ENCODE measurements around the gene PREX1.

The PREX1 gene

GRCh38 chr20:48651960-48652359, 175.8 kb downstream of the PREX1 start:
- no peak for DNase-seq

DNA sequence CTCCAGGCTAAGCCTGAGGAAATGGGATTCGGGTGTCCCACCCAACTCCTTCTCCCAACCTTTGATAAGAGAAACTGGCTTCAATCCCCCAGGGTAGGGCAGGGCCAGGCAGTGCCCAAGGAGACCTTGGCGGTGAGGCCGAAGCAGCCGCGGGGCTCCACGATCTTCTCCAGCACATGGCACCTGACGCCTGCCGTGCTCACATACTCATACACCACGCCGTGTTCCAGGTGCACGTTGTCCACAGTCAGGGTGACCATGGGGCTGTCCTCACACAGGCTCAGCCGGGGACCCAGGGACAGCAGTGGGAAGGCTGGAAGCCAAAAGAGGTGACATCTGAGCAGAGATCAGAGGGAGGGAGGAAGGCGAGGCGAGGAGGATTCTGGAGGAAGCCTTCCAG, 176.5 kb downstream of the PREX1 start:
- DNase-seq: no peak

DNA sequence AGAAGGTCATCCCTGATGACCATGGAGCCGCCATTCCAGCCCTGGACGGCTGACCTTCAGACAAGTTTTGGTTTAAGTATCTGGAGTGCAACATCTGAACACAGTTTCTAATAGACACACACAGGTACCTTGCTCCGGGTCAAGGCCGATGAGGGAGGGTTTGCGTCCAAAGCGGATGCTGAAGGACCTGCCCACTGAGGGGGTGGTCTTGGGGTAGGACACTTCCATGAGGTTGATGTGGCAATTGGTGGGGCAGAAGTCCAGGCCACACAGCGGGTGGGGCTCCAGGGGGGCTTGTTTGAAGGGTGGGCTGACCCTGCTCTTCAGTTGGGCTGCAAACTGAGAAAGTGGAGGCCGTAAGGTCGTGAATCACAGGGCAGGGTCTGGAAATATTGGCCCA, 177.9 kb downstream of the PREX1 start:
- DNase-seq: no peak

GRCh38 chr20:48649104-48649626, 178.6 kb downstream of the PREX1 start:
- no peak for DNase-seq

DNA sequence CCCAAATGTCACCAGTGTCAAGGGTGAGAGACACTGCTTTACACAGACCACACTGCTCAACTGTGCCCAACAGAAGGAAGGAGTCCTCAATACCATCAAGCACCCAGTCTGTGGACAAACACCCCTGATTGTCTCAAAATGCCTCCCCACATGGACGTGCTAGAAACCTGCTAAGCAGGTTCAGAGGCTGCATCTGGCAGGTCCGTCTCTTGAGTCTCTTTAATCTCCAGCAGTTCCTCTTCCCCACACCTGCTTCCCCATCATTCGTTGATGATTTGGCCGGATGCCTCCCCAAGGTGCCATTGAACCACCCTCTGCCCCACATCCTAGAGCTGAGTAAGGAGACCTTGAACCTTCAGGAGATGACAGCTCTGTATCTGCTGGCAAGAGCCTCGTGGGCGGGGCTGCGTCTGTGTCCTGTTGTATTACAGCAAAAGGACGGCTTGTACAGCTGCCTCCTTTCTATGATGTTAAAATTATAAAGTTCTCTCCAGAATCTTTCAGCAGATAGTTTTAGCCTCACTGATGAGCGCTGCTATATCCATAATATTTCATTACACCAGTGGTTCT, 179.2 kb downstream of the PREX1 start:
- no peak for DNase-seq

DNA sequence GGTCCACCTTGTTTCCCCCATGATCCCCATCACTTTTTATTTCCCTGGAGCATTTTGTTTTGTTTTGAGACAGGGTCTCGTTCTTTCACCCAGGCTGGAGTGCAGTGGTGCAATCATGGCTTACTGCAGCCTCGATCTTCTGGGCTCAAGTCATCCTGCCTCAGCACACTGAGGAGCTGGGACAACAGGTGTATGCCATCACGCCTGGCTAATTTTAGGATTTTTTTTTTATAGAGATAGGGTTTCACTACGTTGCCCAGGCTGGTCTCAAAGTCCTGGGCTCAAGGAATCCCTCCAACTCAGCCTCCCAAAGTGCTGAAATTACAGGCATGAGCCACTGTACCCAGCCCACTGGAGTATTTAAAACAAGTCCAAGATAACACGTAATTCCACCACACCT, 179.9 kb downstream of the PREX1 start:
- DNase-seq: no peak

- no peak for DNase-seq
Observed at GRCh38 chr20:48645666-48646065, 182.1 kb downstream of the PREX1 start.

DNA sequence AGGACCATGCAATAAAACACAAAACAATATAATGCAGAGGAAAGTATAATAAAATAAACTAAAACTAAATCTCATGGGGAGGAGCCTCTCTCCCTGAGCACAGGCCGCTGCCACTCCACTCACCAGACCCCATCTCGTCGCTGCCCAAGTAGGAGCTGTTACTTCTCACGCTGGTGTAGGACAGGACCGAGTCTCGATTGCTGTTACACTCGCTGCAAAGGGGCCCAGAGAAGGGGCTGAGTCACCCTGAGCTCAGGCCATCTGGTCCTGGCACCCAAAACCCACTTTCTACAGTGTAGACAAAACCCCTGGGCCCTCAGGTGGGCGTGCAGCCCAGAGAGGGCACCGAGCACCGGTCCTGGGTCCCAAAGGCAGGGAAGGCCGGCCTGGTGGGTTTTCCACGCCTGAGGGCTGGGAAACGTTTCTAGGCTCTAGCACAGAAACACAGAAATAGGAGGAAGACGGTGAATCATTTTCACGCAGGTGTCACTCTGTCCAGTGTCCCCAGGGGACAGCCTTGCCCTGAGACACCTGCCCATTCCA, 183.4 kb downstream of the PREX1 start:
- no peak for DNase-seq

- no peak for DNase-seq
Observed at GRCh38 chr20:48642105-48642880, 185.5 kb downstream of the PREX1 start.

- no peak for DNase-seq
Observed at GRCh38 chr20:48640871-48641270, 186.9 kb downstream of the PREX1 start.

DNA sequence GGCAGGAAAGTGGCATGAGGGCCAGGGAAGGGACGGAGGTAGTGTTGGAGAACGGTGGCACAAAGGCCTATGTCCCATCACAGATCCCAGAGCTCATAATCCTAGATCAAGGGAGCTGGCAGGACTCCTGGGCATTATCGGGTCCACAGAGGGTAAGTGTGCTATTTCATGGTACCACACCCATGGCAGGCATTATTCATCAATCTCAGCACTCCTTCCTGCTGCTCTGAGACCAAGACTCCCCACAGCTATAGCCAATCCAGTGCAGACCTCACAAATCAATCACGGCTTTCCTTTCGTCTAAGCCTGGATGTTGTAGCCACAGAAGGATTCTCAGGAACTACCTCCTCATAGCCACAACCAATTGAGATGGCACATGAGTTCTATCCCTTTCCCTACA, 187.9 kb downstream of the PREX1 start:
- DNase-seq: no peak

- DNase-seq: peak; percentile 5
Observed at GRCh38 chr20:48638546-48638945, 189.3 kb downstream of the PREX1 start.

DNA sequence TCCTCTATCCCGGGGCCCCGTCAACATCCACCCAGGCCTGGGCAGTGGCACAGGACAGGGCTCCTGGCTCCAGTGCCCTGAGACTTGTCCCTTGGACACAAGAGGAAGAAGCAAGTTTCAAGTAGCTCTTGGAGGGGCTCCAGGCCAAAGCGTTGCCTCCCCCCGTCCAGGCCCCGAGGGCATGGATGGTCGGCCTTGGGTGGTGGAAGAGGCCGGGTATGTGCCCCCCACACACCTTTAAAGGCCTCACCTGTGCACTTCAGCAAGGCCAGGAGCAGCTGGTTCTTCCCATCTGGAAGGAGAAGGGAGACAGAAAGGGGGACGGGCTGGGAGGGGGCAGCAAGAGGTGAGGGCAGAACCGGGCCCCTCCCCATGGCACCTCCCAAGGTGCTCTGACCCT, 190.3 kb downstream of the PREX1 start:
- no peak for DNase-seq

DNA sequence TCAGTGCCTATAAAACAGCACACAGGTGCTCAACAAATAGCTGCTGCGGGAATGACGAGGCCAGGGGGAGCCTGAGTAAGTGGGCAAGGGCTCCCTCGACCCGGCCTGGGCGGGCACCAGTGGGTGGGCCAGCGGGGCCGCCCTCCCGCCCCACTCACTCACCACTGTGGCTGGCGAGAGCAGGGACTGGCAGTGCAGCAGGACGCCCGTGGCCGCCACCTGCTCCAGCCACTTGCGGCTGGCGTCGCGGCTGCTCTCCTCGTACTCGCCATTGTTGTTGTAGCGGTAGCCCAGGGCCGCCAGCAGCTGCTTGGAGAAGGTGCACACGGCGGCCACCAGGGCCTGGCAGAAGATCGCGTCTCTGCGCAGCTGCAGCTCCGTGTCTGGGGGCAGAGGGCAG, 191.5 kb downstream of the PREX1 start:
- no peak for DNase-seq

GRCh38 chr20:48635791-48636267, 192.0 kb downstream of the PREX1 start:
- DNase-seq: peak; percentile 51

DNA sequence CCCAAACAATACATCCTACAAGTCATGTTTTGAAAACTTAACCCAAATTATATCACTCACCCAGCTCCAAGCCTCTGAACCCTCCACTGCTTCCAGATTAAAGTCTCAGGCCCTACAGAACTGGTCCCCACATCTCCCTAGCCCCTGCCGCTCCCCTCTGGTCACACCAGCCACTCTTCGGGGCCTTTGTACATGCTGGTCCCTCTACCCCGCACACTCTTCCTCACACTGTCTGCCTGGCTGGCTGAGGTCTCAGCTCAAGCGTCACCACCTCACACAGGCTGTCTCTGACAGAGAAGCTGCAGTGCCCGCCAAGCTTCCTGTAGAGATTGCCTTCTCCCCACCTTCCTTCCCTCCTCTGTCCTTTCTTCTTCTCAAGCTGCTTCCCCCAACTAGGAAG, 192.4 kb downstream of the PREX1 start:
- DNase-seq: no peak

- DNase-seq: no peak
Observed at GRCh38 chr20:48634641-48635040, 193.2 kb downstream of the PREX1 start.

- DNase-seq: no peak
Observed at GRCh38 chr20:48633620-48634257, 194.1 kb downstream of the PREX1 start.

- no peak for DNase-seq
Observed at GRCh38 chr20:48632825-48633619, 194.8 kb downstream of the PREX1 start.

DNA sequence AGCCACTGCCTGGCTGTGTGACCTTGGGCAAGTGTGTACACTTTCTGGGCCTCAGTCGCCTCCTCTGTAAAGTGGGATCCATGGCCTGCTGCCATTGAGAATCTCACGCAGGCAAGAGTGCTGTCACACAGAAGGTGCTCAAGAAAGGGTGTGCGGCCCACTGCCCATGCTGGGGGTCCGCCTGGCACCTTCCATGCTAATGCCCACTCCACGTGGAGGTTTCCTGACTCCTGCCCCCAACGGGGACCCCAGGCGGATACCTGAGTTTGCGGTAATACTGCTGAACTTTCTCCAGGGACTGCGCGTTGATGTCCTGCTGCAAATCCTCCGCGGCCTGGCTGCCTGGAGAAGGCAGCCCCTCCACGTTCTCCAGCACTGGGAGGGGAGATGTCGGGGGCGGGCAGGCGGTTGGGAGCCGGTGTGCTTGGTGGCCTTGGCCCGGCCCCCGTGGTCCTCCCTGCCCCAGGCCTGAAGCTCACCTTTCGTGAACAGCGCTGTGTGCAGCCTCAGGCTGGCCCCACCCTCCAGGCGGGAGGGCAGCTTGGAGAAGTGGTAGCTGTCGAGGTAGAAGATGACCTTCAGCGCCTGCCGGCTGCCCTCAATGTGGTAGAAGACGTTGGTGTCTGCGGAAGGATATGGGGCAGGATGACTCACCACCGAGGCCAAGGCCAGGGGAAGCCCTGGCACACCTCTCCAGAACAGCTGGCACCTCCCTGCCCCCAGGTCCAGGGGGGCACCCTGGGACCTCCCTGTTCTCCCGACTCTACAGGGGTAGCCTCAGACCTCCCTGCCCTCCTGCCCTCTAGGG, 195.6 kb downstream of the PREX1 start:
- no peak for DNase-seq
